HepG2 (cell line): ENCODE measurements around the gene MST1R. TPM values are rescaled to one million over a fixed set of nuclear protein-coding genes. Genes with fewer than 3 reads are reported as not detected.

Experiments used
- BCL6 ChIP-seq: IDR thresholded peaks from 2 replicates; pipeline ENCODE4 v1.6.1; 2016; ENCODE audit warnings: missing genetic modification reagents, missing compliant biosample characterization
- BORCS8-MEF2B ChIP-seq: sonication (generic); formaldehyde crosslinking; IDR thresholded peaks from 2 replicates; pipeline ENCODE4 v1.8.0; 2022; ENCODE audit warnings: mild to moderate bottlenecking, missing genetic modification reagents
- CBX2 ChIP-seq, 2 experiments: fragments of 200-600 bp in 1 of 2; sonication (generic); formaldehyde crosslinking in 1 of 2; IDR thresholded peaks; 2 replicates each; pipeline versions ENCODE4 v1.7.0 to v1.8.1; 2018 to 2022; ENCODE audit warnings: low read depth in 2 of 2, low read length in 1 of 2, mild to moderate bottlenecking in 1 of 2, missing genetic modification reagents in 1 of 2
- ESRRA ChIP-seq: sonication (generic); formaldehyde crosslinking; IDR thresholded peaks from 2 replicates; pipeline ENCODE4 v1.5.1; 2020; ENCODE audit warnings: mild to moderate bottlenecking, low read depth, missing genetic modification reagents
- ETV6 ChIP-seq: sonication (generic); formaldehyde crosslinking; conservative IDR thresholded peaks from 2 replicates; pipeline ENCODE4 v1.4.0; 2020; ENCODE audit warnings: missing genetic modification reagents
- GATAD1 ChIP-seq: IDR thresholded peaks from 2 replicates; pipeline ENCODE4 v1.6.1; 2016; ENCODE audit warnings: missing genetic modification reagents, missing compliant biosample characterization
- HMGA1 ChIP-seq: sonication (generic); formaldehyde crosslinking; conservative IDR thresholded peaks from 2 replicates; pipeline ENCODE4 v1.4.0; 2020; ENCODE audit warnings: missing genetic modification reagents
- HNF4G ChIP-seq, 2 experiments: sonication (generic) in 1 of 2; formaldehyde crosslinking in 1 of 2; IDR thresholded peaks; 2 replicates each; pipeline versions ENCODE4 v1.4.0 to v1.6.1; 2011 to 2020; ENCODE audit warnings: borderline replicate concordance in 2 of 2, low read depth in 2 of 2, mild to moderate bottlenecking in 2 of 2, low read length in 1 of 2, missing genetic modification reagents in 1 of 2, moderate library complexity in 1 of 2
- KDM6A ChIP-seq: IDR thresholded peaks from 2 replicates; pipeline ENCODE4 v1.6.1; 2016; ENCODE audit warnings: low read depth
- LCORL ChIP-seq, 2 experiments: fragments of 450-650 bp in 1 of 2; sonication (generic) in 1 of 2; formaldehyde crosslinking in 1 of 2; IDR thresholded peaks; 2 replicates each; pipeline versions ENCODE4 v1.5.0 to v1.6.1; 2017 to 2020; ENCODE audit warnings: antibody characterized with exemption in 1 of 2, missing genetic modification reagents in 1 of 2
- MATR3 ChIP-seq: sonication (generic); formaldehyde crosslinking; IDR thresholded peaks from 2 replicates; pipeline ENCODE4 v1.4.0; 2020; ENCODE audit warnings: missing genetic modification reagents
- MBNL3 ChIP-seq: fragments of 250-450 bp; sonication (Bioruptor Pico); conservative IDR thresholded peaks from 2 replicates; pipeline ENCODE4 v1.8.0; 2022; ENCODE audit warnings: mild to moderate bottlenecking, inconsistent platforms
- MEIS1 ChIP-seq: sonication (generic); formaldehyde crosslinking; IDR thresholded peaks from 2 replicates; pipeline ENCODE4 v1.9.0; 2021; ENCODE audit warnings: mild to moderate bottlenecking, missing genetic modification reagents, moderate library complexity, borderline replicate concordance
- NRL ChIP-seq: sonication (generic); formaldehyde crosslinking; IDR thresholded peaks from 2 replicates; pipeline ENCODE4 v1.5.0; 2020; ENCODE audit warnings: missing genetic modification reagents, mild to moderate bottlenecking, moderate library complexity, borderline replicate concordance
- RBM22 ChIP-seq: fragments of 200-400 bp; formaldehyde crosslinking; optimal IDR thresholded peaks from 2 replicates; pipeline ENCODE3; 2017; ENCODE audit warnings: mild to moderate bottlenecking, low read length, moderate library complexity
- RFX3 ChIP-seq: IDR thresholded peaks from 2 replicates; pipeline ENCODE4 v1.6.1; 2016; ENCODE audit warnings: missing biosample characterization, missing genetic modification reagents
- RFX5 ChIP-seq: IDR thresholded peaks from 2 replicates; pipeline ENCODE4 v1.6.1; 2011; ENCODE audit warnings: low read depth, low read length, improper control_type of control experiment
- SOX5 ChIP-seq: IDR thresholded peaks from 2 replicates; pipeline ENCODE4 v1.6.1; 2016; ENCODE audit warnings: borderline replicate concordance
- YEATS2 ChIP-seq: sonication (generic); formaldehyde crosslinking; IDR thresholded peaks from 2 replicates; pipeline ENCODE4 v1.4.0; 2020; ENCODE audit warnings: missing genetic modification reagents, borderline replicate concordance
- ZBTB25 ChIP-seq: IDR thresholded peaks from 2 replicates; pipeline ENCODE4 v1.6.1; 2018; ENCODE audit warnings: missing genetic modification reagents
- ZMYM3 ChIP-seq: sonication (generic); formaldehyde crosslinking; IDR thresholded peaks from 2 replicates; pipeline ENCODE4 v1.5.1; 2020; ENCODE audit warnings: mild to moderate bottlenecking, missing genetic modification reagents
- ZNF30 ChIP-seq: sonication (generic); formaldehyde crosslinking; IDR thresholded peaks from 2 replicates; pipeline ENCODE4 v1.5.0; 2020; ENCODE audit warnings: mild to moderate bottlenecking, missing genetic modification reagents
- ZNF329 ChIP-seq: sonication (generic); formaldehyde crosslinking; IDR thresholded peaks from 2 replicates; pipeline ENCODE4 v1.9.0; 2021; ENCODE audit warnings: low read depth, mild to moderate bottlenecking, missing genetic modification reagents
- ZNF331 ChIP-seq: sonication (generic); formaldehyde crosslinking; IDR thresholded peaks from 2 replicates; pipeline ENCODE4 v1.4.0; 2020; ENCODE audit warnings: missing genetic modification reagents
- ZNF335 ChIP-seq: sonication (generic); formaldehyde crosslinking; IDR thresholded peaks from 2 replicates; pipeline ENCODE4 v1.4.0; 2020; ENCODE audit warnings: missing genetic modification reagents
- ZNF33A ChIP-seq: sonication (generic); formaldehyde crosslinking; IDR thresholded peaks from 2 replicates; pipeline ENCODE4 v1.5.1; 2020; ENCODE audit warnings: missing genetic modification reagents, mild to moderate bottlenecking, moderate library complexity, borderline replicate concordance
- ZNF451 ChIP-seq: sonication (generic); formaldehyde crosslinking; IDR thresholded peaks from 2 replicates; pipeline ENCODE4 v1.5.0; 2020; ENCODE audit warnings: mild to moderate bottlenecking, missing genetic modification reagents
- ZNF598 ChIP-seq: sonication (generic); formaldehyde crosslinking; IDR thresholded peaks from 2 replicates; pipeline ENCODE4 v1.5.1; 2020; ENCODE audit warnings: mild to moderate bottlenecking, missing genetic modification reagents, borderline replicate concordance
- polyA plus RNA-seq, 8 experiments: library from polyadenylated mRNA; depleted of rRNA in 3 of 8; stranded (reverse) in 7 of 8; unstranded in 1 of 8; fragments of >200 nt; fragmentation: Illumina TruSeq in 4 of 8; extraction: Trizol in 4 of 8; gene quantifications; 2 replicates each; pipeline versions ENCODE4 v1.2.1 to v1.2.3, GENCODE V29; 2011 to 2016; ENCODE audit warnings: low read depth in 4 of 8, missing spikeins in 1 of 8, mixed read lengths in 1 of 8; ENCODE audit not compliant: insufficient read depth in 1 of 8
- total RNA-seq, 5 experiments: library from RNA; depleted of rRNA; stranded (reverse); fragments of >200 nt; fragmentation: Illumina TruSeq; extraction: Trizol; gene quantifications; 2 replicates each; pipeline ENCODE4 v1.2.3, GENCODE V29; 2016; ENCODE audit warnings: low read depth in 1 of 5

The MST1R gene
- total and polyA plus RNA-seq, 2 of the 13 experiments (the other 11 are each of a cell fraction or from before 2014, with no cell fraction given), result 0.11 to 0.77 TPM

DNA sequence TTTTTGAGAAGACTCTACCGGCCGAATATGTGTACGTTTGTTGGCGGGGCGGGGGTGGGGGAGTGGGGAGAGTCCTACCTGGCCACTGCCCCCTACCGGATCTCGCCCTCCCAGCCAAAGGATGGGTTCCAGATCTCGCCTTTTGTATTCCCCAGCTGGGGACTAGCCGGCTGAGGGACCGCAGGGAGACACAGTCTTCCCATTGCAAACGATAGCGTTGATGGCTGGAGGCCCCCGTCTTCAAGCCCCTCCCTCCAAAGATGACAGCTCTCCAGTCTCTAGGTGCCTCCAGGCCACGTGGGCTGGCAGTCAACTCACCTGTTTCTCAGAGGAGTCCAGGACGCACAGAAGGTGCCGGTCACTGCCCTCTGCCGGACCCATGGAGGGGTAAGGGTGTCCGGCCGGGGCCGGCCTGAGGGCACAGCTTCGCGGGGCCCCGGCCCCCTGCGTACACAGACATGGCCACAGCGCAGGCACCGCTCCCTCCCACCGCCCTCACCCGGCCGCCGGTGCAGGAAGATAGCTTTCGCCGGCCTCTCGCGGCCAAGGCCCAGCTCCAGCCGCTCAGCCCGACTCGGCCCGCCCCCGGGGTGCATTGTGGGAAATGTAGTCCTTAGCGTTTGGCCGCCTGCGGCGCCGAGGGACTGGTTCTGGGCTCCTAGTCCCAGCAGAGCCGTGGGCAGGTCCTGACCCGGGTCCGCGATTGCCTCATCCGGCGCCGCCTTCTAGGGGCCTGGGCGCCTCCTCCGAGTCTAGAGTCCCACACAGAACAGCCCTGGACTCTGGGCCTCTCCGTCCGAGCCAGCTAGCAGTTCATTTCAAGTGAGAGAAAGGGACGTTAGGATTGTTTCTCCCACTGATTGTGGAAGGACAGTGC lies 25.9 kb upstream of the MST1R start, which contains the start of gene MON1A (continued):
- TF ChIP-seq ZNF329 (no peak), SOX5 (CRISPR knock-in tag) (peak; percentile 26; the same call in 1 of the 2 replicates), CBX2 (IDR thresholded peaks at IDR 0.05; ENCODE audit: low read depth, low read length) (no peak), CBX2 (CRISPR knock-in tag; IDR thresholded peaks at IDR 0.05; ENCODE audit: low read depth) (no peak), ZNF30 (CRISPR knock-in tag) (no peak), MEIS1 (CRISPR knock-in tag) (no peak), GATAD1 (CRISPR knock-in tag) (peak; percentile 78), ZNF598 (CRISPR knock-in tag) (peak; percentile 65; the same call in 1 of the 2 replicates), ZBTB25 (peak; percentile 84; the same call in 1 of the 2 replicates), MATR3 (CRISPR knock-in tag) (no peak), ZNF331 (CRISPR knock-in tag) (0 out of 2 replicates have a peak, but pooled peaks have one; percentile 50), ZNF335 (CRISPR knock-in tag) (peak; percentile 91), NRL (CRISPR knock-in tag) (peak; percentile 61), ZNF33A (CRISPR knock-in tag) (no peak), YEATS2 (CRISPR knock-in tag) (peak; percentile 73; the same call in 1 of the 2 replicates), ZNF451 (CRISPR knock-in tag) (no peak), RFX3 (no peak), BORCS8-MEF2B (CRISPR knock-in tag) (no peak; the same call in 1 of the 2 replicates), ESRRA (0 out of 2 replicates have a peak, but pooled peaks have one; percentile 4), MBNL3 (CRISPR knock-in tag) (no peak), HMGA1 (CRISPR knock-in tag) (no peak), BCL6 (peak; percentile 62), RFX5 (no peak), RBM22 (no peak), LCORL (IDR thresholded peaks at IDR 0.05) (no peak), LCORL (CRISPR knock-in tag; IDR thresholded peaks at IDR 0.05) (peak; percentile 83), ZMYM3 (no peak), KDM6A (CRISPR knock-in tag) (peak; percentile 61), ETV6 (CRISPR knock-in tag) (peak; percentile 6; the same call in 1 of the 2 replicates), HNF4G (IDR thresholded peaks at IDR 0.05; ENCODE audit: borderline replicate concordance, low read depth, low read length) (peak; percentile 65), HNF4G (CRISPR knock-in tag; IDR thresholded peaks at IDR 0.05; ENCODE audit: borderline replicate concordance, low read depth) (peak; percentile 76; the same call in 1 of the 2 replicates)
